Stomach (tissue), 4 donors: ENCODE data around the gene INPP5A.

Experiments used
- EP300 ChIP-seq: sonication (generic); formaldehyde crosslinking; IDR thresholded peaks from one replicate; pipeline ENCODE4 v1.6.1; 2017; ENCODE audit warnings: antibody characterized with exemption
- POLR2A ChIP-seq, 4 donors: fragments of 450-650 bp; IDR thresholded peaks; one replicate each; pipeline ENCODE4 v1.6.1; 2016; ENCODE audit warnings: antibody characterized with exemption in 4 of 4, control low read depth in 2 of 4, mild to moderate bottlenecking in 1 of 4, moderate library complexity in 1 of 4
- POLR2AphosphoS5 ChIP-seq, 3 donors: sonication (generic); formaldehyde crosslinking; IDR thresholded peaks; one replicate each; pipeline ENCODE4 v1.6.1; 2016; ENCODE audit warnings: antibody characterized with exemption in 3 of 3
- TF ChIP-seq, protein P1 (sequence below), 7 experiments: fragments of 450-650 bp in 4 of 7; fragments of 200-600 bp in 3 of 7; sonication (generic) in 3 of 7; IDR thresholded peaks; one replicate each; pipeline ENCODE4 v1.5.1; 2016 to 2019; ENCODE audit warnings: antibody characterized with exemption in 7 of 7, control low read depth in 2 of 7, mild to moderate bottlenecking in 1 of 7

- TF ChIP-seq, protein P1, sequence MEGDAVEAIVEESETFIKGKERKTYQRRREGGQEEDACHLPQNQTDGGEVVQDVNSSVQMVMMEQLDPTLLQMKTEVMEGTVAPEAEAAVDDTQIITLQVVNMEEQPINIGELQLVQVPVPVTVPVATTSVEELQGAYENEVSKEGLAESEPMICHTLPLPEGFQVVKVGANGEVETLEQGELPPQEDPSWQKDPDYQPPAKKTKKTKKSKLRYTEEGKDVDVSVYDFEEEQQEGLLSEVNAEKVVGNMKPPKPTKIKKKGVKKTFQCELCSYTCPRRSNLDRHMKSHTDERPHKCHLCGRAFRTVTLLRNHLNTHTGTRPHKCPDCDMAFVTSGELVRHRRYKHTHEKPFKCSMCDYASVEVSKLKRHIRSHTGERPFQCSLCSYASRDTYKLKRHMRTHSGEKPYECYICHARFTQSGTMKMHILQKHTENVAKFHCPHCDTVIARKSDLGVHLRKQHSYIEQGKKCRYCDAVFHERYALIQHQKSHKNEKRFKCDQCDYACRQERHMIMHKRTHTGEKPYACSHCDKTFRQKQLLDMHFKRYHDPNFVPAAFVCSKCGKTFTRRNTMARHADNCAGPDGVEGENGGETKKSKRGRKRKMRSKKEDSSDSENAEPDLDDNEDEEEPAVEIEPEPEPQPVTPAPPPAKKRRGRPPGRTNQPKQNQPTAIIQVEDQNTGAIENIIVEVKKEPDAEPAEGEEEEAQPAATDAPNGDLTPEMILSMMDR (IDR thresholded peaks at IDR 0.05), result no peak
- TF ChIP-seq POLR2AphosphoS5 (IDR thresholded peaks at IDR 0.05) (no peak), POLR2A (IDR thresholded peaks at IDR 0.05) (no peak), EP300 (no peak)
Measured at GRCh38 chr10:132589015-132589414, 51.4 kb downstream of the INPP5A start.
